GM19023 (cell line): ENCODE data around the gene TMEM154.

Experiments
- ATAC-seq: cut with Tn5 transposase; IDR thresholded peaks from one replicate; pipeline ENCODE4 v1.9.1; 2021; ENCODE audit warnings: mild to moderate bottlenecking, moderate library complexity; ENCODE audit not compliant: unreplicated experiment

The TMEM154 gene

DNA sequence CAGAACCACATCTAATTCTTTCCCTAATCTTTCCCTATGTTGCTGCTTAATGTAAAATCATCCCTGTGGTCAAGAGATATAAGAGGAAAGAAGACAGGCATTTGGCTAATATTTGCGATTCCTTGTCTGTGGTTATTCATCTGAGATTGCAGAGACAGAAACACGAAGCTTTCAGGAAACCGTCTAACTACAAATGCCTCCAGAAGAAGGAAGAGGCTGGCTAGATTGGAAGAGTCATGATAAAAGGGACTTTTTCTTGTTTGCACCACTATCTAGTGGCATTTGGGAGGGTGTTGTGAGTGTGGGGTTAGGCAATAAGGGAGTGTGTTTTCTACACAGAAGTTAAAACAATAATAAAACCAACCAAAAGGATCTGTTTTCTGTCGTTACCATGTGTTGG, 43.9 kb downstream of the TMEM154 start:
- no peak for ATAC-seq

DNA sequence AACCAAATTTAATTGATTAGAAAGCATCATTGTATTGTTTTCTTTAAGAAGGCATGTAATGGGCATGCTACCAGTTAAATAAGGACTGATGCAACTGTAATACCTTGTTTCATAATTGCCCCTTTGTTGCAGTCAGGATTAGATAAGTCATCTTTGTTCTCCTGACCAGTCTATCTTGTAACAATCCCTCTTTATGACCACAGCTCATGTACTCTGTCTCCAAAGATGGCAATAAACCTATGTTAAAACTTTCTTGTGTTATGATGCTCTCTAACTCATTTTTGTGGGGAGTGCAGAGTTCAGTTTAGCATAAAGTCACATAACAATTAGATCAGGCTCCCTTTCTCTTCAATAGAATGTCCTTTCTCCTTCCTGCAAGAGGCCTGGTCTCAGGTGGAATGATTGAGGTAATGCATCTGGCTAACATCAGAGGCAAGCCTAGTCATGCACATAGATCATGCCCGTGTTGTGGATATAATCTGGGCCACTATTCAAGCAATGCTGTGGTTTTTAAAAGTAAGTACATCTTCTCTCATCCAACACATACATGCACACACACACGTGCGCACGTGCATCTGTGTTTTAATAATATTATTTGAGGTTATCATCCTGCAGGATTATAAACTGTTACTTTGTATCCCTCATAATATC, 45.6 kb downstream of the TMEM154 start:
- ATAC-seq = no peak

DNA sequence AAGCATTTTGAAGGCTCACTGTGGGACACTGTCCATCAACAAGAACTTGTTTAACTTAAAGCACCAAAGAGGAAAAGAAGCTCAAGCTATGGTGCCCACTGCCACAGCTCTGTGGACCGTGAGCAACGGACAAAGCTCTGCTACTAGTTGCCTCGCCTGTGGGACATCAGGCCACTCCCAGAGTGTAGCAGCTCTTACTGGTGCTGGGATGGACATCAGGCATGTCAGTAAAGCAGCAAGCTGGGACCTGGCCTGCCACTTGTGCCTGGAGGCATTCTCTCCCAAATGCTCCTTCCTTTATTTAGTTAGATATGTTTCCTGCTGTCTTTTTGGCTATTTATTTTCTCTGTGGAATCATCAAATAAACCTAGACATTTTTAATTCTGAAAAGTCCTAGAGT, 46.7 kb downstream of the TMEM154 start:
- ATAC-seq = no peak

DNA sequence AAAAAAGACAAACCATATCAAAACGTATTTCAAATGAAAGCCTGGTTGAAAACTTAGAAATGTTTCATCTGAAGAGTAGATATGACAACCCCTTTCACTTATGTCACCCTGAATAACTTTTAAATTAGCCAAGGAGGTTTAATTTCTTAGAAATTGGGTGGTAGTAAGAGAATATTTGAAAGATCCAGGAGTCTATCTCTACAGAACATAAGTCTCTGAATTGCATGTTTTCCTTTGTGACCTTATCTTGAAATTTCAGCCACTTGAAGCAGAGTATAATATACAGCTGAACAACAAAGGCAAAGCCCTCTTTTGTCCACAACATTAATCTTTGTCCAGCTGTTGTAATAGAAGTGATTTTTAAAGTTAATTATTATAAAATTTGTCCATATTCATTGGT, 49.5 kb downstream of the TMEM154 start:
- ATAC-seq = no peak

DNA sequence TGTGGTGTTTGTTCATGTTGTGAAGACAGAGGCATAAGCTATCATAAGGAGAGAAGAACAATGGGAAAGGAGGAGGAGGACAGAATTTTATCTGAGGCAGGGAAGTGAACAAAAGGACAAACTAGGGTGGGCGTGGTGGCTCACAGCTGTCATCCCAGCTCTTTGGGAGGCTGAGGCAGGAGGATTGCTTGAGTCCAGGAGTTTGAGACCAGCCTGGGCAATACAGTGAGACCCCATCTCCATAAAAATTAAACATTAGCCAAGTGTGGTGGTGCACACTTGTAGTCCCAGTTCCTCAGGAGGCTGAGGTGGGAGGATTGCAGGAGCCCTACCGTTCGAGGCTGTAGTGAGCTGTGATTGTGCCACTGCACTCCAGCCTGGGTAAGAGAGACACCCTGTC, 49.9 kb downstream of the TMEM154 start:
- ATAC-seq = no peak

DNA sequence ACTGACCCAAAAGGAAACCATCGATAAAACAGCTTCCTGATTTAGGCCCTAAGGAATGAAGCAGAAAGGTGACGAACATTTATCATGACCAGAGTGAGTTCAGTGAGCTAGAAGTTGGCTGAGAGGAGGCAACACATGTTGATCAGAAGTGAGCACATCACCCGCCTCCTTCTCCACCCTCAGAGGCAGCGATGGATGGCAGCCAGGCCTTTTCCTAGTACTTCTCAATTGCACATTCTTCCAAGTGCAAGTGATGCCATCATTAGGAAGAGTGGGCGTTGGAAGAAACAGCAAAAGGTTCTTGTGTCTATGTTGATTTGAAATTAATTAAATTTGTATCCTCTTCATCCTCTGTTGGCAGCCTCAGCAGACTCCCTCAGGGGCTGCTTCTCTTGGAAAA, 51.7 kb downstream of the TMEM154 start:
- no peak for ATAC-seq

DNA sequence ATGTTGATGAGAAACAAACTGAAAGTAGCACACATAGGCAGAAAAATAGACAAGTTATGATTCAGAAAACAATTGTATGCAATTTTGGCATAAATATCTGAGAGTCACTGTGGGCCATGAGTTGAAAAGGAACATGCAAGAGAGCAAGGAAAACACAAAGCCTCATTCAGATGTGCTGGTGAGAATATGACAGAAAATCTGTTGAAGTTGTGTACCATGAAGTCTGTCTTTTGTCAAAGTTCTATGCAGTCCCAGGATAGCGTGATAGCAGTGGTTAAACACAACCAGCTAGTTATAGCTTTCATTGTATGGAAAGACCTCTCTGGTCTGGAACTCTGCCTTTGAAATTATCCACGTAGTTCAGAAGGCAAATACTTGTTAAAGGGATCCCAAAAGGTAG, 53.0 kb downstream of the TMEM154 start:
- ATAC-seq = no peak

DNA sequence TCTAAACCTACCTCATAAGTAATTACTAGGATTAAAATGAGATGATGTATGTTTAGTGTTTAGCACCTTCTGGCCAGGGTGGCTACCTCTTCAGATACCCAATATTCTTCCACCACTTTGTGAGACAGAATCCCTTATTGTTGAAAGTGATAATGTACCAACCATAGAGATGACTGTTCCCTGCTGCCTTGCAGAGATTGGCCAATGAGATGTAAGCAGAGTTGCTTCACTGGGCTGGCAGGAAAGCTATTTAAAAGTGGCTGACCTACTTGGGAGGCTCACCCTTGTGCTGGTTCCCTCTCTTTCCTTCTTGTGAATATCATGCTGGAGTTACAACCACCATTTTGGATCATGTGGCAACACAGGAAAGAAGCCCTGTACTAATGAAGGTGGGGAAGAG, 58.9 kb downstream of the TMEM154 start:
- no peak for ATAC-seq

DNA sequence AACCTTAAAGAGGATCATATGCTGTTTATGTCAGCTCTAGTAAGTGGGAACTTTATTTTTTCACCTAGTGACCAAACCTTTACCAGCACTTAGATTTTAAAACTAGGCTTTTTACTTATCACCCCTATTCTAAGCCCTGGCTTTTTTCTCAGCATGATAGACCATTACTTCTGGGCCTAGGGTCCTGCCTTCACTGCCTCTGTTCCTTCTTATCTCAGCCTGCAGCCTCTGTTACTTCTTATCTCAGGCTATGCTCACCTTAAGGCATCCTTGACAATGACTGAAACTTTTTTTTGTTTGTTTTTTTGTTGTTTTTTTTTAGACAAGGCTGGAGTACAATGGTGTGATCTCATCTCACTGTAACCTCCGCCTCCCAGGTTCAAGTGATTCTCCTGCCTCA, 59.6 kb downstream of the TMEM154 start:
- ATAC-seq = no peak

DNA sequence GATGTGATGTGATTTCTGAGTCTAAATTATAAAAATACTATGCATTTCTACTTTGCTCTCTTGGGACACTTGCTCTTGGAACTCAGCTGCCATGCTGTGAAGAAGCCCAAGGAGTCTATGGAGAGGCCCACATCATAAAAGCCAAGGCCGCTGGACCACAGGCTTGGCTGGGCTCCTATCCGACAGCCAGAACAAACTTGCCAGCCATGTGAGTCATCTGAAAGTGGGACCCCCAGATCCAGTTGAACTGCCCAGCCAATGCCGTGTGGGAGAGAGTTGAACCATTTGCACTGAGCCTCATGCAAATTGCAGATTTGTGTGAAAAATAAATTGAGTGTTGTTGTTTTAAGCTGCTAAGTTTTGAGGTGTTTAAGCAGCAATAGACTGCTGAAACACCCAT, 60.2 kb downstream of the TMEM154 start:
- ATAC-seq = no peak

DNA sequence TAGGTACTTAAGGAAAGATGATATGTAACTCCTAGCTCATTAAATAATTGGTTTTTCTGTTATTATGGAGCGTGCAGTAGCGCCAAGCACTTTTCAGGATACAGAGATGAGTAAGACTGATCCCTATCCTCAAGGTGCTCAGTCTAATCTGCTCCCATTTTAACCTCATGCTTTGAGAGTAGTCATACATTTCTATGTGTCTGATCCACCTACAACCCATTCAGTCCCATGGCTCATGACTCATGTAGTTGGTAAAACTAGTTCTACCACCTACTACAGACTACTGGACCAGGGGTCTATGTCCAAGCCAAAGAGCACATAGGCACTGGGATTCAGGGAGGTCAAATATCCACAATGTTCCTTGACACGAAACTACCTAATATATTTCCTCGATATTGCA, 60.8 kb downstream of the TMEM154 start:
- no peak for ATAC-seq

DNA sequence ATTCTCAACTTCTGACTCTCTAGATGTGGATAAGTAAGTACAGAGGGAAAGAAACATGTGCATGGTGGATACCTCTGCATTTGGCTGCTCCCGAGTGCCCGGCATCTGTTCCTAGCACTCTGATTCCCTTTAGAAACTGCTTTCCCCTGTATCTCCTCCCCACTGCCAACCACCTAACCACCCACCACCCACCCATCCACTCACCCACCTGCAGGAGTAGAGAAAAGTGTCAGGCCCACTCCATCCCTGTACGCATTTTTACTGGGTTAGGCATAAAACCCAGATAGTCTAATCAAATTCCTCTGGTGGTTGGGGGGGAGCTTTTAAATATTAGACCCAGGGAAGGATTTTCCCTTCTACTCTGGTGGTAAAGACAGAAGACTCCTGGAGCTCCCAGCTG, 63.0 kb downstream of the TMEM154 start:
- ATAC-seq = no peak

DNA sequence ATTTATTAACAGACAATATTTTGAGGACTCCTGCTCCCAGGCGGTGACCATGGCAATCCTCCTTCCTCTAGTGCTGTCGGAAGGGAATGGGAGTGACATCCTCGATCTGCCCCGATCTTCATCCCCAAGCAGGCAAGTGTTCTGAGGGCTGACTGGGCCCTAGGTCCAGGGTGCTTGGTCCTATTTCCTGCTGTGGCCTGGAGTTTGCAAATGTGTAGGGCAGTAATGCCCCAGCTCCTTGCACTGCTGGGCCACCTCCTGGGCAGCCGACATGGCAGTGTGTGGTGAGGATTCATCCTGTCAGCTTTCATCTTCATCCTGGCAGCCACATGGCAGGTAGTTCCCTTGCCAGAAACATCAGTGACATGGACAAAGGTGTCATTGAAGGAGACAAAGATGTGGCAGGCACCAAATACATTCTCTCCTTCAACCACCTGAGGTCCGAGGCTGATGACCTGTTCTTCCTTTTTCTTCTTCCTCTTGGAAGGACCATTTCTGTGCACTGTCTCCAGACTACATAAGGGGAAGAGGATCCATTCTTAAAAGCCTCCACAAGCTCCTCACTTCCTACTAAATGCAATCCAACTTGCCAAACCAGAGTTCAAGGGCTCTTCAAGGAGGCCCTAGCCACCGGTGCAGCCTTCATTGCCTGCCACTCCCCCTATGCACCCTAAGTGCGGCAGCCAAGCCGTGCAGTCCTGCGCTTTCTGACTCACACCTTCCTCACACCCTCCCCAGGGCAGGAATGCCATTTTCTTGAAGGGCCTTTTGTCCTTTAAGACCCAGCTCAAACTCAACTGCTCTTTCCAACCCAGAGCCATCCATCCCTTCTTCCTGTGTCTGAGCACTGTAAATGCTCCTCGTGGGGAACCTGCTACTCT, 65.7 kb downstream of the TMEM154 start:
- no peak for ATAC-seq

DNA sequence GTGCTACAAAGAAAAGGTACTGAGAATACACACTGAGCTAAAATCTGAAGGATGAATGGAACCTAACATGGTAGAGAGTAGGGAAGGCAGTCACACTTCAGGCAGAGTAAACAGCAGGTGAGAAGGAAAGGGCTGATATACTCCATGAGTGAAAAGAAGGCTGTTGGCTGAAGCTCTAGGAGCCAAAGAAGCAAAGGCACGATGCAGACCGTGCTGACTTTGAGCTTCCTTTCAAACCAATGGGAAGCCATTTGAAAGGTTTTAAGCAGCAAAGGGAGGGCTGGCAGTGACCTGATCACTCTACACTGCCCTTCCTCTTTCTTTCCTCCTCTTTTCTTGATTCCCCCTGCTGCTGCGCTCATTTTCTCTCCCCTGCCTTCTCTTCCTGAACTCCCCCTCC, 66.4 kb downstream of the TMEM154 start:
- ATAC-seq = no peak

DNA sequence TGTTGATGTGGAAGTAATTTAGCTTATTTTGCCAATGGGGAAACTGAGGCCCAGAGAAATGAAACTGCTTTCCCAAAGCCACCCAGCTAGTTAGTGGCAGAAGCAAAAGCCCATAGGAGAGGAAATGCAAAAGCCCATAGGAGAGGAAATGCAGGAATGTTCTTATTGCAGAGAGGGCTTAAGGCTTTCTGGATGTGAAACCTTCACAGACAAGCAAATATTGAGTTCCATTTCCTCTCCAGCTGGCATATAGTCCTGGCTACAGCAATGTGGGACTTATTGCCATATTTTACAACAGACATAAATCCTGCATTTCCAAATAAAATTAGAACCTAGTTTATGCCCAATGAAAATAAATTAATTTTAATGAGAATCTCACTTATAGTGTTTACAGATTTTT, 69.7 kb downstream of the TMEM154 start:
- ATAC-seq = no peak

DNA sequence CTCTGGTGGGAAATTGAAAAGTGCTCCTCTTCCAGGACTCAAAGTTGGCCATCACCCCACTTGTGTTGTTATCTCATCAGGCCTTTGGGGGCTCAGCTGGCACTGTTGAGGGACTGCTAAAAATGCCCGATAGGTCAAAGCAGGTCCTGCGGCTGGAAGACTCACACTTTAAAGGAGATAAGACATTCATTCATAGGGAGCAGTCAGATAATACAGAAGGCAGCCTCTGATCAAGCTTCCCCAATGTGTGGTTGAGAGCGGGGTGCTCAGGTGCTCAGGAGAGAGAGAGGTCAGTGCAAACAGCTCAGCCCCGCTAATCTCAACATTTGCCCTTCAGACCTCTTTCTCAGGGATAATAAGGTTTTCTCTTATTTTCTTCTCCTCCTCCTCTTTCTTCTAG, 70.3 kb downstream of the TMEM154 start:
- no peak for ATAC-seq

DNA sequence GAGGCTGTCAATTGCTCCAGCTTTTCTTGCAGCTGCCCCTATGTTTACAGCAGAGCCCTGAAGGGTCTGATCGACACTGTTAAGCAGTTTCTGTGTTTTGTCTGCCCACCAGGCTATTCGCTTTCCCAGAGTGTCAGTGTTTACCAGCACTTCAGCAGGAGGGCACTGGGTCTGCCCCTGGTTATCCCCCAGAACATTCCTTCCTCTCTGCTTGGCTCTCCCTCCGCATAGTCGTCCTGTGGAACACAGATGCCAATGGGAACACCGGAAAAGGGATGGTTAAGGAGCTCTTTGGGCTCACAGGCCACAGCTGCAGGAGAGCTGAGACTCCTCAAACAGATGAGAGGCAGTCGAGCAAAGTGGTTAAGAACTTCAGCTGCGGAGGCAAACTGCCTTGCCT, 72.6 kb downstream of the TMEM154 start:
- no peak for ATAC-seq

DNA sequence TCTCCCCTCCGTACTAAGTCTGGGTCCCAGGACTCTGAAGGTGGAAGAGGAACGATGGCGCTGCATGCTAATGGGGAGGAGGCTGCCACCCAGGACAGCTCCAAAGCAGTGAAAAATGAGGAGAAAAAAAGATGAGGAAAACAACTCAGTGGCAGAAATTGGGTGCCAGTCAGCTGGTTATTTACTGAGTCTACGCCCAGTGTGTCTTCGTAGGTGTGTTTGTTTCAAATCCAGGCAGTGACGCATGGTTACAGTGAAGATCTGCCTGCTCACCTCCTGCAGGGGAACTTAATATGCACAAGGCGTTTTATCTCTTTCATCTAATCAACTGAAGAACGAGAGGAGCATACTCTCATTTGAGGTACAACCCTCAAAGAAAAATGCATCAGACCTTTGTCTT, 73.0 kb downstream of the TMEM154 start:
- no peak for ATAC-seq

DNA sequence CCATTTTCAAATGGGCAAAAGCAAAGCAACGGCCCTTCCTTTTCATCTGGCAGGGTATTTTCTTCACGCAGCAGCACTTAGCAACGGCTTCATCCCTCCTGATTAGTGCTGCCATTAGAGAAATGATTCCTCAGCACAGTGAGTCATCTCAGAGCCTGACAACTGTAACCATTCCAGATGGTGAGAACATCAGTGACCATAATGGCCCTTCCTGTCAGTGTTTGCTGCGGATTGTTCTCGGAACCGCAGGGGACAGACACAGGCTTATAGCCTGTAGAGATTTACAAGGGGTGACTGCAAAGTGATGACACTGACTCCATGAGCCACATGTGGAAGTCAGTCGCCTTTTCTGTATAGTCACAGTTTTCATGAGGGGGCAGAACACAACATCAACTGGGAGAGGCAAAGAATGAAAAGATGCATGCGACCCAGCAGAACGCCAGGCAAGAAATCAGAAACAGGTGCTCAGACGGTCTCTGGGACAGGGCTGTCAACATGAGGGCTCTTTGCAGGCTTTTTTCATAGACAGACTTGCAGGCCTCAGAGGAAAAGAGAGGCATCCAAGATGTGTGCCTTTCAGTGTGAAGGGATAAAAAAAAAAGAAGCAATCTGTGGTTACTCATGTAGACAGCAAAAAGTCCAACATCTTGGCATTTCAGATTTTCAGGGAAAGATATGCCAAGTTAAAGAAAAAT, 74.0 kb downstream of the TMEM154 start:
- ATAC-seq = no peak

DNA sequence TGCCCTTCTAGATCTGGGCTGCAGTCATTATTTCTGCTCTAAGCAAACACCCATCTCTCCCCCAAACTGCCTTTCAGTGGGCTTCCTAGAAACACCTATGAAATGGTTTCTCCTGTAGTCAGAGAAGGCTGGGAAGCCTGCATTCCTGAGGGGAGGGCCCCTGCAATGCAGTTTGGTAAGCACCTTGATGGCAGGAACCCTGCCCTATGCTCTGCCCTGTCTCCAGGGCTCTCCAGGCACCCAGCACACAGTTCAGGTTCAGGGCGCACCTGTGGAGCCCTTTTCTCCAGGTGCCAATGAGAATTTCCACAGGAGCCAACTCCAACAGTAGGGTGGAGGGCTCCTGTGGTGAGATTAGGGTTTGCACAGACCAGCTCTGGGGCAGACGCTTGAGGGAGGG, 74.8 kb downstream of the TMEM154 start:
- no peak for ATAC-seq

DNA sequence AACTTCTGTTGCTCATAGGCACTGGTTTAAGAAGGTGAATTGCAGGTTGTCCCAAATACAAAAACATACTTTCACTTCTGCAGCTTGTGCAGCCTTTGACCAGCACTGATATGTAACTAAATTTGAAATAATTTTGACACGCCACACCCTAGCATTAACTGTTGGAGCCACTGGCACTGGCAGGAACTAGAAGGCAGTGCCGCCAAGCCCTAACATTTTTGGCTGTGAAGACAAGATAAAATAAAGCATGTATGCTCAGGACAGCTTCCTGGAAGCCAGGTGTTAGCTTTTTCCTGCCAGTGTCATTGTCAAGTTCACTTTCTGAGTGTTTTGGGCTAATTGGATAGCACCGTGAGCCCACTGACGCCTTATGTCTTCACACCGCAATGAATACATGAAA, 78.6 kb downstream of the TMEM154 start:
- no peak for ATAC-seq

DNA sequence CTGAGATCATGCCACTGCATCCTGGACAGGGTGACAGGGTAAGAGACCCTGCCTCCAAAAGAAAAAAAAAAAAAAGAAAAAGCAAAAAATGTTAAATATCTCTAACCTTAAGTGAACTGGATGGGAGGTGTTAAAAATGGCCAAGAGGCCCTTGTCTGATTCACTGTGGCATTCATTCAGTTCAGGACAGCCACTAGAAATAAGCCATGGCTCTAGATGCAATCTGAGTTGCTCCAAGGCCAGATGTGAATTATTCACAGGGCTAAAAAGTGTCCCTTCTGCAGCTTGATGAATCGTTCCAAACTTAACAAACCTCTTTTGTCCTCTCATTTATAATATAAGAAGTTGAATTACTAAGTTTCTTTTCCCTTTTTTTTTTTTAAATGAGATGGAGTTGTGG, 80.2 kb downstream of the TMEM154 start:
- ATAC-seq = no peak
